ENCODE results near the gene SUSD2.

The SUSD2 gene

GRCh38 chr22:24166811-24167210 lies 14.5 kb upstream of the SUSD2 start:
- no peak for TF ChIP-seq ZFX (IDR thresholded peaks at IDR 0.05; ENCODE audit: borderline replicate concordance)
- no peak for TF ChIP-seq CTCF (IDR thresholded peaks at IDR 0.05)
- H3K27ac ChIP-seq = no peak overlapping the region

- H3K27ac ChIP-seq = no peak overlapping the region
- TF ChIP-seq CTCF (IDR thresholded peaks at IDR 0.05) (no peak), ZFX (IDR thresholded peaks at IDR 0.05; ENCODE audit: borderline replicate concordance) (no peak)
Observed at GRCh38 chr22:24169439-24170058, 11.7 kb upstream of the SUSD2 start.

- H3K27ac ChIP-seq = no peak overlapping the region
- TF ChIP-seq CTCF (IDR thresholded peaks at IDR 0.05) (no peak), ZFX (IDR thresholded peaks at IDR 0.05; ENCODE audit: borderline replicate concordance) (no peak)
Observed at GRCh38 chr22:24170188-24170587, 11.1 kb upstream of the SUSD2 start.

- H3K27ac ChIP-seq = no peak overlapping the region
Observed at GRCh38 chr22:24170632-24171031, 10.7 kb upstream of the SUSD2 start.

GRCh38 chr22:24171822-24172221 lies 9.5 kb upstream of the SUSD2 start:
- no peak for TF ChIP-seq ZFX (IDR thresholded peaks at IDR 0.05; ENCODE audit: borderline replicate concordance)
- TF ChIP-seq CTCF (IDR thresholded peaks at IDR 0.05) = no peak
- no peak overlapping the region for H3K27ac ChIP-seq

More at GRCh38 chr22:24170632-24171031, 10.7 kb upstream of the SUSD2 start:
- TF ChIP-seq ZFX (IDR thresholded peaks at IDR 0.05; ENCODE audit: borderline replicate concordance) (no peak), CTCF (IDR thresholded peaks at IDR 0.05) (no peak)

- no peak overlapping the region for H3K27ac ChIP-seq
- TF ChIP-seq ZFX (IDR thresholded peaks at IDR 0.05; ENCODE audit: borderline replicate concordance) (no peak), CTCF (IDR thresholded peaks at IDR 0.05) (peak; percentile 83)
Observed at GRCh38 chr22:24175160-24175808, 6.0 kb upstream of the SUSD2 start.

GRCh38 chr22:24176040-24176439 lies 5.2 kb upstream of the SUSD2 start:
- H3K27ac ChIP-seq = no peak overlapping the region
- TF ChIP-seq ZFX (IDR thresholded peaks at IDR 0.05; ENCODE audit: borderline replicate concordance) (no peak), CTCF (IDR thresholded peaks at IDR 0.05) (no peak)
